ENCODE results near the gene MECP2.

The MECP2 gene

GRCh38 chrX:154093965-154094364, 3.6 kb downstream of the MECP2 start:
- DNase-seq = no peak
- H3K9me3 Mint-ChIP-seq = no peaks in the 10 kb centered on the region
- peak overlapping the region; percentile 61 for H3K27ac Mint-ChIP-seq
- peak overlapping the region; percentile 90 for H3K4me3 Mint-ChIP-seq
- H3K36me3 Mint-ChIP-seq (ENCODE audit: low read depth) = peaks cover 32% of the 10 kb centered on the region
- H3K27me3 Mint-ChIP-seq = peaks cover 49% of the 10 kb centered on the region
- peaks cover 68% of the 10 kb centered on the region for H3K4me1 Mint-ChIP-seq (ENCODE audit: low read depth)

- DNase-seq = no peak
- peak overlapping the region; percentile 41 for H3K4me3 Mint-ChIP-seq
- peaks cover 65% of the 10 kb centered on the region for H3K4me1 Mint-ChIP-seq (ENCODE audit: low read depth)
- no peaks in the 10 kb centered on the region for H3K9me3 Mint-ChIP-seq
- peaks cover 41% of the 10 kb centered on the region for H3K27me3 Mint-ChIP-seq
- H3K36me3 Mint-ChIP-seq (ENCODE audit: low read depth) = peaks cover 40% of the 10 kb centered on the region
- H3K27ac Mint-ChIP-seq = peak overlapping the region; percentile 78
Observed at GRCh38 chrX:154092371-154092770, 5.1 kb downstream of the MECP2 start.

GRCh38 chrX:154091678-154092077, 5.8 kb downstream of the MECP2 start:
- Mint-ChIP-seq H3K4me1 (ENCODE audit: low read depth) (peaks cover 65% of the 10 kb centered on the region), H3K27ac (peak overlapping the region; percentile 45), H3K9me3 (no peaks in the 10 kb centered on the region), H3K36me3 (ENCODE audit: low read depth) (peaks cover 43% of the 10 kb centered on the region), H3K4me3 (no peak overlapping the region), H3K27me3 (peaks cover 41% of the 10 kb centered on the region)
- DNase-seq = no peak

- Mint-ChIP-seq H3K27me3 (peaks cover 34% of the 10 kb centered on the region), H3K4me3 (no peak overlapping the region), H3K9me3 (no peaks in the 10 kb centered on the region), H3K36me3 (ENCODE audit: low read depth) (peaks cover 39% of the 10 kb centered on the region), H3K4me1 (ENCODE audit: low read depth) (peaks cover 60% of the 10 kb centered on the region), H3K27ac (peak overlapping the region; percentile 45)
- DNase-seq = no peak
Observed at GRCh38 chrX:154090731-154091130, 6.8 kb downstream of the MECP2 start.

GRCh38 chrX:154084449-154085300, 12.8 kb downstream of the MECP2 start:
- Mint-ChIP-seq H3K4me1 (ENCODE audit: low read depth) (peaks cover 40% of the 10 kb centered on the region), H3K27me3 (peaks cover 21% of the 10 kb centered on the region), H3K9me3 (no peaks in the 10 kb centered on the region), H3K4me3 (no peak overlapping the region), H3K27ac (peak overlapping the region; percentile 66), H3K36me3 (ENCODE audit: low read depth) (peaks cover 41% of the 10 kb centered on the region)
- DNase-seq = no peak

GRCh38 chrX:154083126-154083517, 14.4 kb downstream of the MECP2 start:
- Mint-ChIP-seq H3K9me3 (no peaks in the 10 kb centered on the region), H3K27me3 (peaks cover 27% of the 10 kb centered on the region), H3K4me1 (ENCODE audit: low read depth) (peaks cover 42% of the 10 kb centered on the region), H3K4me3 (no peak overlapping the region), H3K36me3 (ENCODE audit: low read depth) (peaks cover 49% of the 10 kb centered on the region), H3K27ac (peak overlapping the region; percentile 40)
- no peak for DNase-seq

GRCh38 chrX:154082396-154083125, 15.0 kb downstream of the MECP2 start:
- Mint-ChIP-seq H3K4me1 (ENCODE audit: low read depth) (peaks cover 36% of the 10 kb centered on the region), H3K27ac (peak overlapping the region; percentile 40), H3K27me3 (peaks cover 24% of the 10 kb centered on the region), H3K9me3 (no peaks in the 10 kb centered on the region), H3K36me3 (ENCODE audit: low read depth) (peaks cover 45% of the 10 kb centered on the region), H3K4me3 (no peak overlapping the region)
- no peak for DNase-seq

GRCh38 chrX:154077101-154077500, 20.4 kb downstream of the MECP2 start:
- H3K27ac Mint-ChIP-seq = peak overlapping the region; percentile 48
- H3K36me3 Mint-ChIP-seq (ENCODE audit: low read depth) = peaks cover 41% of the 10 kb centered on the region
- H3K27me3 Mint-ChIP-seq = peaks cover 43% of the 10 kb centered on the region
- H3K4me1 Mint-ChIP-seq (ENCODE audit: low read depth) = peaks cover 53% of the 10 kb centered on the region
- no peaks in the 10 kb centered on the region for H3K9me3 Mint-ChIP-seq
- no peak overlapping the region for H3K4me3 Mint-ChIP-seq
- no peak for DNase-seq

- H3K27ac Mint-ChIP-seq = peak overlapping the region; percentile 37
- H3K36me3 Mint-ChIP-seq (ENCODE audit: low read depth) = peaks cover 31% of the 10 kb centered on the region
- no peak overlapping the region for H3K4me3 Mint-ChIP-seq
- no peaks in the 10 kb centered on the region for H3K9me3 Mint-ChIP-seq
- DNase-seq = no peak
- H3K27me3 Mint-ChIP-seq = peaks cover 45% of the 10 kb centered on the region
- peaks cover 65% of the 10 kb centered on the region for H3K4me1 Mint-ChIP-seq (ENCODE audit: low read depth)
Observed at GRCh38 chrX:154074199-154074598, 23.3 kb downstream of the MECP2 start.

- DNase-seq = no peak
- Mint-ChIP-seq H3K9me3 (no peaks in the 10 kb centered on the region), H3K27me3 (peaks cover 41% of the 10 kb centered on the region), H3K4me3 (no peak overlapping the region), H3K4me1 (ENCODE audit: low read depth) (peaks cover 68% of the 10 kb centered on the region), H3K27ac (no peak overlapping the region), H3K36me3 (ENCODE audit: low read depth) (peaks cover 19% of the 10 kb centered on the region)
Observed at GRCh38 chrX:154072192-154072591, 25.3 kb downstream of the MECP2 start.

- Mint-ChIP-seq H3K4me1 (ENCODE audit: low read depth) (peaks cover 58% of the 10 kb centered on the region), H3K36me3 (ENCODE audit: low read depth) (peaks cover 13% of the 10 kb centered on the region), H3K4me3 (no peak overlapping the region), H3K27me3 (peaks cover 44% of the 10 kb centered on the region), H3K9me3 (no peaks in the 10 kb centered on the region), H3K27ac (no peak overlapping the region)
- DNase-seq = no peak
Observed at GRCh38 chrX:154068560-154068959, 29.0 kb downstream of the MECP2 start.

GRCh38 chrX:154064637-154065435, 32.7 kb downstream of the MECP2 start:
- Mint-ChIP-seq H3K9me3 (no peaks in the 10 kb centered on the region), H3K36me3 (ENCODE audit: low read depth) (peaks cover 9% of the 10 kb centered on the region), H3K27me3 (peaks cover 42% of the 10 kb centered on the region), H3K27ac (peak overlapping the region; percentile 61), H3K4me3 (no peak overlapping the region), H3K4me1 (ENCODE audit: low read depth) (peaks cover 65% of the 10 kb centered on the region)
- no peak for DNase-seq

GRCh38 chrX:154063234-154063633, 34.3 kb downstream of the MECP2 start:
- H3K36me3 Mint-ChIP-seq (ENCODE audit: low read depth) = peaks cover 19% of the 10 kb centered on the region
- peaks cover 53% of the 10 kb centered on the region for H3K27me3 Mint-ChIP-seq
- H3K4me3 Mint-ChIP-seq = no peak overlapping the region
- peak overlapping the region; percentile 68 for H3K27ac Mint-ChIP-seq
- peaks cover 75% of the 10 kb centered on the region for H3K4me1 Mint-ChIP-seq (ENCODE audit: low read depth)
- no peak for DNase-seq
- no peaks in the 10 kb centered on the region for H3K9me3 Mint-ChIP-seq

GRCh38 chrX:154061801-154062200, 35.7 kb downstream of the MECP2 start:
- H3K4me1 Mint-ChIP-seq (ENCODE audit: low read depth) = peaks cover 78% of the 10 kb centered on the region
- H3K36me3 Mint-ChIP-seq (ENCODE audit: low read depth) = peaks cover 27% of the 10 kb centered on the region
- DNase-seq = no peak
- H3K27ac Mint-ChIP-seq = peak overlapping the region; percentile 68
- no peak overlapping the region for H3K4me3 Mint-ChIP-seq
- no peaks in the 10 kb centered on the region for H3K9me3 Mint-ChIP-seq
- H3K27me3 Mint-ChIP-seq = peaks cover 47% of the 10 kb centered on the region
